HPDE6-E6E7 (cell line): Measurements from ENCODE around the gene FHIP1A.

Source experiments
- DNase-seq: peaks from one replicate; pipeline ENCODE4 v3.0.0; 2011; ENCODE audit warnings: missing footprints; ENCODE audit errors: extremely low spot score

FHIP1A gene

DNA sequence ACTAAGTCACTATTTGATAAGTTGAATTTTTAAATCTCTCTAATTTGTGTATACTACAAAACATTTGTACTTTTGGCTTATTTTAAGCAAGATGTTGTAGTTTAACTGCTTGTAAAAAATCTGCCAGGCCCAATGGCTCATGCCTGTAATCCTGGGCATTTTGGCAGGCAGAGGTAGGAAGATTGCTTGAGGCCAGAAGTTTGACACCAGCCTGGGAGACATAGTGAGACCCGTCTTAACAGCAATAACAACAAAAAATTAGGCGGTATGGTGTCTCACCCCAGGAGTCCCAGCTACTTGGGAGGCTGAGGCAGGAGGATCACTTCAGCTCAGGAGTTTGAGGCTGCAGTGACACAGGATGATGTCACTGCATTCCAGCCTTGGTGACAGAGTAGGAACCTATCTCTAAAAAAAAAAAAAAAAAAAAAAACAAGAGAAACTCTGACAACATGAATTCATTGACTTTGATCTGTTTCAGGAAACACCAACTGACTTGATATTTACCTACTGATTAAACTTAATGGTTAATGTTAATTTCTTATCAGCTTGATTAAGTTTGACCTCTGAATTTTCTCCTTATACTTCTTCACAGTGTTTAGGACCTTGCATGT lies 8.9 kb downstream of the FHIP1A start:
- no peak for DNase-seq

DNA sequence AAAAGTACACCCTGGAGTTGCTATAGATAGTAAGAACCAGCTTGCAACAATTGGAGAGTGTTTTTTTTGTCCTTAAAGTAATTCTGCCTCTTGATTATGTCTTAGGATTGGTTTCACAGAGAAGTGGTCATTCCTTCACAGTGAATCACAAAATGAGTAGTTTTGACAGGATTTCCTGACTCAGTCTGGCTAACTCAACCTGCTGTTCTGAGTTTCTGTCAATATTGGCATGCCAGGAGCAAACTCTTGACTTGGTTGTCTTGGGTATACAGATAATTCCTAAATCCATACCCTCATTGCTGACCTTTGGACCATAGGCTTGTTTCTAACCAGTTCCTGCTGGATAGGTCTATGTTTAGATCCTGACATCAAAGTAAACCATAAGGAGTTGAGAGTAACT lies 9.4 kb downstream of the FHIP1A start:
- peak; percentile 53 for DNase-seq

DNA sequence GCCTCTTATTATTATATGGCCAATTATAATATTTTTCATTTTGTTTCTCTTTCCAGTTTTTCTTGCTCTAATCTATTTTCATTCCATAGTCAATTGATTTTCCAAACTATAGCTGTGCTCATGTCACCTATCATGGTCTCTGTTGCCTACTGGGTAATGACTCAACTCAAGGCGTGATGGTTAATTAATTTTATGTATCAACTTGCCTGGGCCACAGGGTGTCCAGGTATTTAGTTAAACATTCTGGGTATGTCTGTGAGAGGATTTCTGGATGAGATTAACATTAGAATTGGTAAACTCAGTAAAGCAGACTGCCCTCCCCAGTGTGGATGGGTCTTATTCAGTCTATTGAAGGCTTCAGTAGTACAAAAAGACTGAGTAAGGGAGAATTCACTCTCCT lies 9.9 kb downstream of the FHIP1A start:
- DNase-seq = no peak

DNA sequence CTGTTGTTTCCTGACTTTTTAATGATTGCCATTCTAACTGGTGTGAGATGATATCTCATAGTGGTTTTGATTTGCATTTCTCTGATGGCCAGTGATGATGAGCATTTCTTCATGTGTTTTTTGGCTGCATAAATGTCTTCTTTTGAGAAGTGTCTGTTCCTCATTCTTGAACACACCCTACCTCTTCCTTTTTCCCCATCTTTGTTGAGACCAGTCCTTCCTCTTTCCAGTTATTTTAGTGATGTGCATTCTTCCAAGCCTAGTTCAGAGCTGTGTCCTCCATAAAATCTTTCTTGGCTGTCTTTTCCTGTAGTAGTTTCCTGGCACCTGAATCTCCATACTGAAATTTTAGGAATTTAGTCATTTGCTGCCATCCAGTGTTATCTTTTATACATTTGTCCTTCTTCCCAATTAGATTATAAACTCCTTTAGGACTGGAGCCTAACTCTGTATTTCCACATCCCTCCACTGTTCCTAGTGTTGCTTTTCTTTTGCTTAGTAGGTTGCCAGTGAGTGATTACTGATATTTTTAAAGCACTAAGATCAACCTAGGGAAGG lies 11.4 kb downstream of the FHIP1A start:
- no peak for DNase-seq

DNA sequence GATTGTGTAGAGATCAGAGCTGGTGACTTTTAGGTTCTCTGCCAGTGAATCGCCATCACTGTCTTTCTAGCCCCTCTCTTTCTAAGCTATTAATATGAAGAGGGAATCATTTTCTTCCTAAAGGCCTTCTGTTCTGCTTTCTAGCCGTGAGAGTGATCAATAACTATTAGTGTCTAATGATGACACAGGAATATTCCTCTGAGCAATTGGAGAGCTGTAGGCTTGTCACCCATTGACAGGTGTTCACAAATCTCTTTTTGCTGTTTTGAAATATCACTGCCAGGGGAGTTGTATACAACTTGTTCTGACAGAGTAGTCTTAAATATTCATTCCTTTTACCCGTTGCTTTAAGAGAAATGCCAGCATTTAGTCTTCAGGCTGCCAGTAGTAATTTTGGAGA lies 13.9 kb downstream of the FHIP1A start:
- DNase-seq = no peak

DNA sequence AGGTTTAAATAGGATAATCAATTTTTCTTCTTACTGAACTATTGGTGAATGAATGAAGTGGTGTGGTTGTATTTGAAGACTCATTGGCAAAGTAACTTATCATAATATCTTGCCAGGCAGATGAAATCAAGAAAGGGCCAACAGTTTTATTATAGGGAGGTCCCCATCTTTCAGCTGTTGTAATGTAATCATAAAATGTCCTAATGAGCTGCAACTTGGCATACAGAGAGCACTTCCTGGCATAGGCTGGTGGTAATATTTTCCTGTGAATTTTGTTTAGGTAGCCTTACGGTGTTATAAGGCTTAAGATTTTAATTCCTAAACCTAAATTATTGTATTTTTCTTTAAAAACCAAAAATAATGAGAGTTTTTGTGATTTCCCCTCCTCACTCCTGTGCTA lies 17.5 kb downstream of the FHIP1A start:
- DNase-seq = no peak

DNA sequence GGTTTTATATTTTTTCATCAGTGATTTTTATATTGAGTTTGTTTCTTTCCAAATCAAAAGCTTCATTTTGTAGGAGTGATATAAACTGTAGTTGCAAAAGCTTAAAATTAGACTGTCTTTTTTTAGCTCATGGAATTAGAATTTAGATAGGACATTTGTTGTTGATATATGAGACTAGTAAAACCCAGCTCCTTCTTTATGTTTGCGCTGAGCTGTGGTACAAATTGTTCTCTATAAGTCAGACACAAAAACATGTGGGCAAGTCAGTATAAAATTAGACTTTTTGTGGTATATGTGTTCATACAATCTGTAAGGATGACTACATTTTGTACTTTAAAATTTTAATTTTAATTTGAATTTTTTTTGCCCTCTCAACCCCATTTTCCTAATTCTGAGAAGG lies 18.3 kb downstream of the FHIP1A start:
- DNase-seq = no peak

DNA sequence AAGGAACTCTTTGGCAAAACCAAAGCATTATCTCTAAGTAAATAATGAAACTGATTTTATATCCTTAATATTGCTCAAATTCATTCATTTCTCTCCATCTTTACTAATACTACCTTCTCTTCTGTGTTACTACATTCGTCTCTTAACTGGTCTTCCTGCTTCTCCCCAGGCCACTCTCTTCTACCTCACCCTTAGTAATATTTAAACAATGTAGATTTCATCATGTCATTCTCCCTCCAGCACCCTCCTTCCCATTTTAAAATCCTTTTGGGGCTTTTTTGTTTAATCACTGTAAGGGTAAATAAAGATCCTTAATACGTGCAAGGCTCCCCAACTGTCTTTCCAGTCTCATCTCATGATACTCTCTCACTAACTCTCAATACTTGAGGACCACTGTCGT lies 19.4 kb downstream of the FHIP1A start:
- DNase-seq = no peak

DNA sequence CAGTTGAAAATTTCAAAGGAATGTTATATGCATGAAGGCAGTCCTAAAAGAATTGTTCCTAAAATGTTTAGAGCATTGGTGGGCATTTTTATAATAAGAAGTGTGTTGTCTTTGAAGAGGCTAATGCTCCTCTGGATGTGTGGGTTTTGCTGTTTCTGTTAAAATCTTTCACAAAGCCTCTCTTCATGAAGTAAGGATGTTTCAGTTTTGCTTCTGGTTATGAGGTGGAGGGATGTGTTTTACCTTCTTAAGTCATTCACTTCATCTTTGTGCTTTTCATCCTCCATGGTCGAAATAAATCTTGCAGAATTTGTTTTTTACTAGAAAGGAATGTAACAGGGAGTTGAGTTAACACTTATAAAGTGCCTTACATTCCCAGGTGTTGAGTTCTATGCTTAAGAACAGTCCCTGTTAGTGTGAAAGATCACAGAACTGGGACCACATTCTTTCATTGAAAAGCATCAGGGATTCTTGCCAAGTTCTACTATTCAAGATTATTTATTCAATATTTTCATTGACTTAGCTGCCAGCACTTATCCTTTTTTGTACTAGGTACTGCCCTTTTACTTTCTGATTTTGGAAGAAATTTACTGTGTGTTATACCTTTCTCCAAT lies 21.1 kb downstream of the FHIP1A start:
- no peak for DNase-seq

DNA sequence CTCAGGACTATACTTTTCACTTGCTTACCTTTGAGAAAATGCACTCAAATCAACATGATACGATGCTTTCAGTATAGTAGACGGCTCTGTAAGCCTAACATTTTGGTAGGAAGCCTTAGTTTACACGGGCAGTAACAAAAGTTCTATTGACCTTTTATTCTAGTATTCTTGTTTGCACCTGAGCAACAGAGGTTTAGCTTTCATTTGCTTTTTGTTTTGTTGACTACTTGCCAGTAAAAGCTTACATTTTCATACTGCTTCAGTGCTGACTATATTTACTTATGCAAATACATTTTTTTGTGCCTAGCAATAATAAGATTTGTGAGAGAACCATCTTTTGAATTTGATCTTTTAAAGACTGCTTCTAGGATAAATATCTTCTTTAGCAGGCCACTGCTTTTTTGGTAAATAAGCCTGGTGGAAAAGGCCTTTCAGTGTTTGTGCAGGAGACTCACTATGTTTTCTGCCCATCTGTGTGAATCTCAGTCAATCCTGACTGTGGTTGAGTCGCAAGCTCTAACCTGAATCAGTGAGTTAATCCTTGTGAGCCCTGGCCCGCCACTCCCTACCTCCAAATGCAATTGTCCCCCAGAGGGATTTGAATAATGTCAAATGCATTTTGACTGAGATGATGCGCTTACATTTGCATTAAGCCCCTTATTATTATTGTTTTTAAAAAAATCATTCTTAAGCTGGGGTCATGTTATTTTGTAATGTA lies 21.9 kb downstream of the FHIP1A start:
- no peak for DNase-seq

DNA sequence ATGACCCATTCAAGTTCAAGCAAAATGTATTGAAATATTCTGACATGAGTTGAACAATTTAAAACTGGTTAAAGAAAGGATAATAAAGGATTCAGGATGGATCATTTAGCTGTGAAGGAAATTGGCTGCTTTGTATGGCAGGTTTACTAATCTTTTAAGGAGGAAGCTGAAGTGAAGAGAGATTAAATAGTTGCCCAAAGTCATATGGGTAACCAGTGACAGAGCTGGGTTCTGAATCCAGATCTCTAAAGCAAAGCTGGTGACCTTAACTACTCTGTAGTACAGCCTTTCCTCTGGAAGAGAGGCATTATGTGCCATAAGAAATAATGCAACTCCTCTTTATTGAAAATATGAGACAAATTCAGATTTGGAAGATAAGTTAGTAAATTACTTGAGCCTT lies 22.8 kb downstream of the FHIP1A start:
- DNase-seq = no peak

DNA sequence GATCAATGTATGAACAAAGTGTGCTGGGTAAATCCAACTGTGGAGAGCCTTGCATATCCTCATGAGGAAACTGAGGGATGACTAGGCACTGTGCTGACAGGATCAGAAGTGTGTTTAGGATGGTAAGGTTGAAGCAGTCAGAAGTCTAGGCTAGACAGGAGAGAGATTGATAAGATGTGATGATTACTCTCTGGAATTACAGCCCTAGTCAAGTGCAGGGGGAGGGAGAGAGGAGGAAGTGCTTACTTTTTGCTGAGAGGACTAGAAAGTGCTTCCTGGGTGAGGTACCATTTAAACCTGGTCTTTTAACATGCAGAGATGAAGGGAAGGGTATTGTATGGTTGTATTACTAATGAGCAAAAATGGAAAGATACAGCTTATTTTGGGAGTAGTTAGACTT lies 23.7 kb downstream of the FHIP1A start:
- DNase-seq = no peak

DNA sequence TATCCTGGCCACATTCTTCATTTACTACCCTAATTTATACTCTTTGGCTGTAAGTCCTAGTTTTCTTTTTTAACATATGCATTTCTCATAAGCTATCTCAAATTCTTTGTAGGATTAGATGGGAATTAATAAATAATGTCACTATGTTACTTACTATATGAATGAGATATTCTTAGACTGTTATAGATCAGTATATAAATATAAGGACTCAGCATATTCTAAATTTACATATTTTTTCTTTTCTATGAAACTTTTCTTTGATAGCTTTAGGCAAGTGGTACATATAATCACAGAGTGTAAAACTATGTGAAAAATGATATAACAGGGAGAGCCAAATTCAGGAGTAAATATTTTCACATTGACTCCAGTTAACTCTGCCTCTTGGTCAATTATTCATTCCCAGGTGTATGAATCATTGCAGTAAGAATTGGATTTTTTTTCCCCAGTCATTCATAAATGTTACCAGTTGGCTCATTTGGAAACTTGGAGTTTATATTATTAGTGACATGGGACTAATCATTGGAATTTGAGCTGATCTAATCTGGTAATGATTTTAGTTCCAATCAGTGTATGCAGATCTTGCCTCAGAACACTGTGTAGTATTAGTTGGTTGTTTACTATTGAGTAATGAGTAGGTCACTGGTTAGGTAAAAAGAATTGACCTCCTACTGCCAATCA lies 25.3 kb downstream of the FHIP1A start:
- DNase-seq = no peak

DNA sequence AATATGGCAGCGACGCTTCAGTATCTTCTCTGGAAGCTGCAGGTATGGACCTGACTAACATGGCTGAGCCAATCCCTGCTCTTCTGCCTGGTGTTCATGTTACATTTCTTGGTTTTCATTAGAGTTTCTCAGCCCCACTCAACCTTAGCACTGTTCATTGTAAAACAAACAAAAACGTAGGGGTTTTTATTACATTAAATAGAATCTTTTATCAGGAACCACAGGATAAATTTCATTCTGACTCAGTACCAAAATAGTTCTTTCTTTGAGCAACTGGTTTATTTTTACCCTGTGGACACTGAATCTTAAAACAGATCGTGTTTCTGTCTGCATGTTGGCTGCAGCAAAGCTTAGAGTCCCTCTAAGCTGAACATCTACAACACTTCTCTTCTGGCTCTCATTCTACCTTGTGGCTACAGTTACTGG lies 27.1 kb downstream of the FHIP1A start:
- no peak for DNase-seq

DNA sequence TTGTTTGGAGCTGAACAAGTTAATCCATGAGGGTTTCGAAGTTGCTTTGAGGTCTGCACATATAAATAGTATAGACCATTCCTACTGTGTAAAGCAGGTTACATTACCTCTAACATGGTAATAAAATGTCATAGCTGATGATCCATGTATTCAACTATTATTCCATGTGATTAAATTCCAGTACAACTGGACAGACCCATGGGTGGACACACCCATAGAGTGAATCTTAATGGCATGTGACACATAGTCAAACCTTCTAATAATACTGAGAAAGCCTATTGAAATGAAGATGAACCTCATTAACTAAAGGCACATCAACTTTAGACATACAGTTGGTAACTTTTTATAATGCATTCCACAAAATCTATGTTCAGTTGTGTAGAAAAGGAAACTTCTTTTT lies 28.5 kb downstream of the FHIP1A start:
- no peak for DNase-seq

DNA sequence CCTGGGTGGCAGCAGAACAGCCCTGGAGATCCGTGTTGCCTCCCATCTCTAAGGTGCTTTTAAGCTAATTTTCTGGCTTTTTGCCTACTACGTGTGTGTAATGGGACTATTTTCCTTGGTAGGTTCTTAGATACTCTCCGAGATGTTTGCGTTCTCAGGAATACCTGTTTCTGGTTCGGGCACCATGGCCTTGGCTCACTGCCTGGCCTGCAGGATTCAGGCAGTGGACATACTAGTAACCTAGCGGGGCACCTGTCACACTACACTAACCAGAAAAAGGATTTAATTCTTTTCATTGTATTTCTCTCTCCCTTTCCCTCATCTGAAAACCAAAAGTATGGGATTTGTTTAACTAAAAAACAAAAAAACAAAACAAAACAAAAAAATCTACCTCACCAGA lies 29.2 kb downstream of the FHIP1A start:
- DNase-seq = no peak

DNA sequence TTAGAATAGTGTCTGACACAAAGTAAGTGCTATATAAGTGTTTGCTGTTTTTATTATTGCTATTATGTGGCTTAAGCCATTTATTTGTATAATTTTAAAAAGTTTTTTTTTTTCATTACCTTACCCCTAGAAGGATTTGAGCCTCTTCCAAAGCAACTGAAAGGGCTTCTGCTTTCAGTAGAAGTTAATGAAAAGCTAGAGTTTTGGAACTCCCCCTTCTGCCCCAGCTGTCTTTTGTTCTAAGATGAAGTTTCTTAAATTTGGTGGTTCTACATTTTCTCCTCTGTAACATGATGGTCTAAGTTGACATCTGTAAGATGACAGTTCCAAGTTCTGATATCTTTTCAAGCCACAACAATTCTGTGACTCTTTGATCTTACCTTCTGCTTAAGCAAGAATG lies 30.3 kb downstream of the FHIP1A start:
- DNase-seq = no peak

DNA sequence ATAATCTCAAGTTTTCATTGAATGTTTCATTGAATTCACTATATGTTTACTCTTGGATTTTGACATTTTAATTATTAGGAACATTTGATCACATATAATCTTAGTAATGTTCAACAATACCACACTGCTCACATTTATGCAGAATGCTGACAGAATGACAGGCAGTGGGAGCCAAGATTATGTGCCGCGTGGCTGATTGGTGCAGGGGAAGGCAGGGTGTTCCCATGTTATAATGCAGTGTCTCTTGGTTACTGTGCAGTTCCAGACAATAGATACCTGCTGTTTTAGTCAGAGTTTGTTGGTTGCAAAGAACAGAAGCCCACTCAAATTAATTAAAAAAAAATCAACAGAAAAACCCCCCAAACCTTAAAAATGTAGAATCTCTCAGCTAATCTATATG lies 33.0 kb downstream of the FHIP1A start:
- no peak for DNase-seq

DNA sequence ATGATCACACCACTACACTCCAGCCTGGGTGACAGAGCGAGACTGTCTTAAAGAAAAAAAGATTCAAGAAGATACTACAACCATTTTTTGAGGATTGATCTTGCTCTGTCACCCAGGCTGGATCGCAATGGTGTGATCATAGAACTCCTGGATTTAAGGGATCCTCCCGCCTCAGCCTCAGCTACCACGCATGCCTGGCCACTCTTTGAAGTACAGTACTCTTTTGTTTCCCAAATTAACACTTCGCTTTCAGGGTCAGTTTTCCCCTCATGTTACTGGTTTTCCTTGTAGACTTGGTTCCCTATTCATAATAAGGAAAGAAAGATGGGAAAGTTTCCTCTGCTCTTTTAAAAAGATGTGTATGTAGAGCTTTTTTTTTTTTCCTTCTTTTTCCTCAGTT lies 34.3 kb downstream of the FHIP1A start:
- DNase-seq = no peak

DNA sequence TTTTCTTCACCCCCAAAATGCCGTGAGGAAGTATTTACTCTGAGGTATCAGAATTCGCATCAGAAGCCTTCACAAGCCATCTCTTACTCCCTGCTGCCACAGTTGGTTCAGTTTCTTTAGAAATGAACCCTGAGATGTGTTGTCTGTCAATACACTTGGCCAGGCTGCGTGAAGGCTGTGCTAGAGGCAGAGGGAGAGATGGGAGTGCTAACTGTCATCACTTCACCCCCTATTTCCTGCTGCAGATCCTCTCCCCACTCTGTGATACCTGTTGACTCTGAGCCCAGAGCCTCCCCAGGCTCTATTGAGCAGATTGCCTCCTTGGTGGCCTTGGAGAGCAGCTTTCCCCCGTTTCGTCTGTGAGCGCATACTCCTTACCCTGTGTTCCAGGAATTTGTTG lies 34.8 kb downstream of the FHIP1A start:
- DNase-seq = no peak

DNA sequence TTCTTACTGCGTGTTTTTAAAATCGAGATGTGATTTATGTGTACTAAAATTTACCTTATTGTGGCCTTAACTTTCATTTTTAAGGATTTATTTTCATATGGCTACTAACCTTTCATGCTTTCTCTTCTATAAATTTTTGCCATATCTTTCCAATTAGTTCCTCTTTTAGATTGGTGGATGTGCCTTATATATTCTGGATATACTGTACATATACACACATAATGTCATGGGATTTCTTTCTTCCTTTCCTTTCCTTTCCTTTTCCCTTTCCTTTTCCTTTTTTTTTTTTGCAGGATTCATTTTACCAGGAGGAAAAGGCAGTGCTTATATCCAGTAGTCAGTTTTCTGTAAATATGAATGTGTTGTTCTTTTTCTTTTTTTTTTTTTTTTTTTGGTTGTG lies 37.2 kb downstream of the FHIP1A start:
- no peak for DNase-seq

DNA sequence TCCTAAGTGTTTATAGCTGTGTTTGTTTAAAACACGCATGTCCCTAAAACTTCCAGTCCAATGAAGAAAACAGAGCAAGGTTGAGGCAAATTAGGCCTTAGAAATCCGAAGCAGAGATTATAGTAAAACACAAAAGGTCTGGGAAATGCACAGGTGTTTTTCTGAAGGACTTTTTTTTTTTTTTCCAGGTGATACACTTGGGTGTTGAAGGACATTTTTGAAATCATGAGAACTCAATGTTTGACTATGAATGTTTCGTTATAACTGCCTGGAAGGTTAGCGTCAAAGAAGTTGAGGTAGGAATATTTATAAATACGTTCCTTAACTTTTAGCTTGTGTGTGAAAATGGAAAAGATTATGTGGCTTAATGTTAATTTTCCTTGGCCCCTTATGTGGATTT lies 45.5 kb downstream of the FHIP1A start:
- DNase-seq = no peak

DNA sequence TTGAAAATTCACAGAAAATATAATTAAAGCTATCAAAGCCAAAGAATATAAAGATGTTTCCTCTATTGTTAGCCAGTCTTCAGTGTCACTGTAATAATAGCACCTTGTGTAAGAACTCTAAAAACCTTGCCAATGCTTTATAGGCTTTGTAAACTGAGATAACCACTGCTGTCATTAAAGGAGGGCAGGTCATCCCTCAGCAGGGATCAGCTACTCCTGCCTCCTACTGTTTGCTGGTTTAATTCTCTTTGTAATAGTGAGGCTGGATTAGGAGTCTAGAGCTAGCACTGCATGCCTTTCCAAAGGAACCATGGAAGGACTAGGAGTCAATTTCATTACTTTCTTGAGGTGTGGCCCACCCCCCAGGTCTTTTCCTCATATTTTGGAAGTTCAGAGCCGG lies 46.2 kb downstream of the FHIP1A start:
- DNase-seq = no peak
